LoVo (cell line): ENCODE measurements around the gene SIAH3.

Experiments used
- DNase-seq: peaks from one replicate; pipeline ENCODE4 v3.0.0-alpha.2; 2016; ENCODE audit warnings: low spot score

SIAH3 gene

DNA sequence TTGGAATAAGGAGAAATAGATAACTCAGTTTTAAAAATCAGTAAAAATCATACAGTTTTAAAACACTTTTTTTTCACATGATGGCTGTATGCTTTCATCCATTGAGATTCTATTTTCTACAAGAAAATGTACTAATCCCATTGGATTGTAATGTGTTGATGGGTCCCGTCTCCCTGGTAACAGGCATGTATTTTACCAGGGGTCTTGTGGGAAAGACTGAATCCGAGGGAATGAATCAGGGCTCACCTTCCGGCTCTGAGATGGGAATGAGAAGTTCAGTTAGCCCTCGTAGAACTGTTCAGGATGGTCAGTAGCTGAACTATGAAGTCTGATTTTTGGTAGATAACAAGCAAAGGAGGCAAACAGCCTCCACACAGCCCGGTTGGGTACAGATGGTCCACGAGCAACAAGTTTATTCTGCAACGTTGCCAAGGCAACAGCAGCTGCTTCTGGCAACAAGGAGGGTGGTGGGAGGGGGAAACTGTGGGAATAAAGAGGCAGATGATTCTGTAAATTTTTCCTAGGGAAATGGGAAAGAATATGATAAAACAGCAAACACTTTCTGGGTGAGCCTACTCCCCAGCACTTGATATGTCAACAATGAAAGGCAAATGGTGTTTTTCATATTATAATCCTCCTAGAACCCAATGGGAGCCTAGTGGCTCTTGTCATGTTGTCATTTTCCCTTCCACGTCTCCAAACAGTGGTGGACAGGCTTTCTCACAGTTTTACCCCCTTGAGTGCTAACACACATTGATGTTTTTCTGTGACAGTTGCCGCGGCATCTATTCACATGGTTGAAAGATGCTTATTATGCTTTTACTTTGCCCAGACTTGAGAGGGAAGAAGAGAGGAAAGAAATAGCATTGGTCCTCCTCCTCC is 12.4 kb upstream of the SIAH3 start:
- DNase-seq = no peak

DNA sequence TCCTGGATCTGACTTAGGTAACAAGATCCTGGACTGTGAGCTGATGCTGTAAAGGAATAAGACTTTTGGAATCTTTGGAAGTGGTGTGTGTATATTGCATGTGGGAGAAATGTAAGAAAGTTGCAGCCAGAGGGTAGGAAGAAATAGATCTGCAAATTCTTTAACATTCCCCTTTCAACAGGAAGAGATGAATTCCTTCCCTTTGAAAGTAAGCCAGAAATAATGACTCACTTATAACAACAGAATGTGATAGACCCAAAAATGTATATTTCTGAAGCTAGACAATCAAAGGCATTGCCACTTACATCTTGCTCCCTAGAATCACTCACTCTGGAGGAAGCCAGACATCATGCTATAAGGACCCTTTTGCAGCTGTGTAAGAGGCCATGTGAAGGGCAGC is 9.8 kb upstream of the SIAH3 start:
- no peak for DNase-seq

DNA sequence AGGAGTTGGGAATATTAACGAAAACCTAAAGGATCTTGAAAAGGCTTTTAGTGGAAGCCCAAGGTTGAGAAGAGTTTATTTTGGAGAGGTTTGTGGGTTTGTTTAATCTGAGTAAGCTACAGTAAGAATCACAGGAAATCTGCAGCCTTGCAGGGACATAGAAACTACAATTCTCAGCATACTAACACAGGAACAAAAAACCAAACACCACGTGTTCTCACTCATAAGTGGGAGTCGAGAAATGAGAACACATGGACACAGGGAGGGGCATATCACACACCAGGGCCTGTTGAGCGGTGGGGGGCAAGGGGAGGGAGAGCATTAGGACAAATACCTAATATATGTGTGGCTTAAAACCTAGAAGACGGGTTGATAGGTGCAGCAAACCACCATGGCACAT is 8.7 kb upstream of the SIAH3 start:
- DNase-seq = no peak

DNA sequence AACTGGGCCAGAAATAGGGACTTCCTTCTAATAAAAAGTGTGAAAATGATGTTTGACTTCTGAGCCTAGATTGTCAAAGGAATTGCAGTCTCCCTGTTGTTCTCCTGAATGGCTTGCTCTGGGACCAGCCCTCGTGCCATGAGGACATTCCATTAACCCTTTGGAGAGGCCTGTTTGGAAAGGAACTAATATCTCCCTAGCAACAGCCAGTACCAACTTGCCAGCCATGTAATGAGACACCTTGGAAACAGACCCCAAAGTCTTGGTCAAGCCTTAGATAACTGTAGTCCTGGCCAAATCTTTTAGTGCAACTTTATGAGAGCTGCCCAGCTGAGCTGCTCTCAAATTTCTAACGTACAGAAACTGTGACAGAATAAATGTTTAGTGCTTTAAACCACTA is 8.2 kb upstream of the SIAH3 start:
- no peak for DNase-seq

DNA sequence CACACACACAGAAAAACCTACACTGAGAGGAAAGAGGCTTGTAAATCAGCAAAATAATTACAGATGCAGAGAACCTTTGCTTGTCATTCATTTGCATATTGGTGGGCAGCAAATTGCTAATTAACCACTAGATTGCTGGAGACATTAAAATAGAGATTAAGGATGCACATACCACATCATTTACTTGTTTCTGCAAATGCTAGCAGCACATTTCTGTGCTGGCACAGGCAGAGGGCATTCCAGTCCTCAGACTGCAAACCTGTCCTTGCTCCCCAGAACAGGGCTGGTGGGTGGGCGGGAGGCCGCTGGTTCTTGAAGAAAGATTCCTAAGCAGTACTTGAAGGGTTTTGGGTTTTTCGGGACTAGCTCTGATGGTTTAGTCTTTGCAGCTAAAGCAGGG is 941 bp upstream of the SIAH3 start:
- no peak for DNase-seq

DNA sequence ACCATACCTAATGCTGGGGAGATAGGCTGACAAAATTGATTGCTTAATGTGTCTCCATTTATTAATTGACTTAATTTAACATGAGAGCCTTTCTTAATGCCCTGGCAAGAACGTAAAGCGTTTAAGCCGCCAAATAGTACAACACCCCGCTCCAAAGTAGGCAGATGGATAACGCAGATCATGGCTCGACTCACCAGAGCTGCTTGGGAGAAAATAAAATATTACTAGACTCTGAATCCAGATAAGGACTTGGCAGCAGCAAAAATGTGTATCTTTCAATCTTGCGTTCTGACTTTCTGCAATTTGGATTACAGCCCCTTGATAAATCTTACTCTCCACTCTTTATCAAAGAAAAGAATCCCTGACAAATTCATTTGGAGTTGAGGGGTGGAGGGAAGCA is 403 bp upstream of the SIAH3 start:
- DNase-seq = no peak

DNA sequence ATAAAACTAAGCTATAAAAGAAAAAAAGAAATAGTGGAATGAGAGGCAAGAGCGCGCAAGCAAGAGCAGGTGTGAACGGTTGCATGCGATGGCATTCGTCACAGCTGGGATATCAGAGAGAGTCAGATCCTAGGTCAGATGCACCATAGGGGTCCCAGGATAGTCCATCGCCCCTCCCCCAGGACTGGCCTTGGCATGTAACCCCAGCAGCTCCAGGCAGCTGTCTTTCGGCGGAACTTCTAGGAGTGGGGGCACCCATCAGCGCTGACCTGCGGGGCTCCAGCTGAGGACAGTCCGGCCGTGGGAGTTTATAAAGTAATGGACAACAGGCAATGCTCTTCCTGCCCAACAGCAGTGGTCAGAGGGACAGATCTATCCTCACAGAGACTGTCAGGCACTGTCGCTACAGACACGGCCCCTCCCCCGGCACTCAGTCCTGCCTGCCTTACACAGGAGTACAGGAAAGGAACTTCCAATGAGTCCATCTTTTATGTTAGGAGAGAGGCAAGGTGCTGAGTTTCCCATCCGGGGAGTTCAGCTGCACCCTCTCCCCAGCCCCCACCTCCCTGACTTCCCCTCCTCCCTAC is 1.4 kb downstream of the SIAH3 start:
- no peak for DNase-seq

DNA sequence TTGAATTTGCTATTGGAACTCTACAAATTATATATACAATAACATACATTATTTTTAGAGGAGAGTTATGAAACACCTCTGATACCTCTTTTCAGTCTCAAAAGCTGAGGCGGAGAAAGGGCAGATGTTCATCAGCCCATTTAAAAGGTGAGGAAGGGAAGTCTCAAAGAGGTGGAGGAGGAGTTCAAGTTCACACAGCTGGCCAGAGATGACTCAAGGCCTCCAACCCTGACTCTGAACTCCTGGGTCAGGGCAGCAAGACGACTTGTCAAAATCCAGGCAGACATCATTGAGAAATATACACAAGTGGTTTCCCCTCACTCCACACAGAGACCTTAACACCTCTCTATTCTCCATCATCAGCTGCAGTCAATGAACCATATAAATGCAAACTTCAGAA is 2.1 kb downstream of the SIAH3 start:
- DNase-seq = no peak

DNA sequence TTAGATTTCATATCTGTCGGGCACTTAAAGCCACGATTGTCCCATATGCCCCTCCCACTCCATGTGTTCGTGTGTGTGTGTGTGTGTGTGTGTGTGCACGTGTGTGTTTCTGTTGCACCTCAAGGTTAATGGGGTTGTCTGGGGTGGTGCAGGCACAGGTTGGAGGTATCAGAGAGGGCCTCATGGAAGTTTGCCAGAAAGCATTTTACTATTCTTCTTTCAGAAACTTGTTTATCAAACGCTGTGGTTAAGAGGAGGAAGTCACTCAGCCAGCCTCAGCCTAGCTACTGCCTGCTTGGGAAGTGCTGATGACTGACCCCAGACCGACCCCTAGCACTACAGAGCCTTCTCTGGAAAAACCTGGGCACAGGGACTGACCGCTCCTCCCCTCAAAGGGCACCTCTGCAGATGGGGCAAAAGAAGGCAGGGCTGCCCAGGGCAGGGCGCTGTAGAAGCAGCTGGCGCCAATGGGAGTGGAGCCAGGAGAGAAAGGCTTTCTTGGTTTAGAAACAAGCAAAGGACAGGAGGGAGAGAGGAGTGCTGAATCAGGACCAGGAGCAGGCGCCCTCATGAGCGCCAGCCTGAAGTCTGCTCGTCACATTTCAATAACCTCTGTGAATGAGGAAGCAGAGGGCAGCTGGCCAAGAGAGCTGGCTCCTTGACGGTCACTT is 3.9 kb downstream of the SIAH3 start:
- DNase-seq = no peak

DNA sequence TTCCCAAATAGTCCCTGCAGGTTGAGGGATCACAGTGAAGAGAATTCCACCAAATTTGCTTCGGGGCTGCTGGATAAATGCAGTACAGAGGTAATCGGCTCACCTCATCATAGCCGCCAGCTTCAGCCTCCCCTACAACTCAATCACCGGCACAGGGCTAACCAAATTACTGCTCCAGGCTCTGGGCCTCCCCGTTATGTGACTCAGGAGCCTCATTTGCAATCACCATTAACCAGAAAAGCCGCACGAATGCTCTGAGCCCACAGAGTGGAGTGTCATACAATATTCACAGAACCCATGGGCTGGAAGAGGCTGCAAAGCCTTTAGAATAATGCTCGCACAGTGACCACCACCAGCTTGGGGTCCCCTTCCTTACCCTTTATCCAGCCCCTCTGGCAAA is 4.9 kb downstream of the SIAH3 start:
- no peak for DNase-seq

DNA sequence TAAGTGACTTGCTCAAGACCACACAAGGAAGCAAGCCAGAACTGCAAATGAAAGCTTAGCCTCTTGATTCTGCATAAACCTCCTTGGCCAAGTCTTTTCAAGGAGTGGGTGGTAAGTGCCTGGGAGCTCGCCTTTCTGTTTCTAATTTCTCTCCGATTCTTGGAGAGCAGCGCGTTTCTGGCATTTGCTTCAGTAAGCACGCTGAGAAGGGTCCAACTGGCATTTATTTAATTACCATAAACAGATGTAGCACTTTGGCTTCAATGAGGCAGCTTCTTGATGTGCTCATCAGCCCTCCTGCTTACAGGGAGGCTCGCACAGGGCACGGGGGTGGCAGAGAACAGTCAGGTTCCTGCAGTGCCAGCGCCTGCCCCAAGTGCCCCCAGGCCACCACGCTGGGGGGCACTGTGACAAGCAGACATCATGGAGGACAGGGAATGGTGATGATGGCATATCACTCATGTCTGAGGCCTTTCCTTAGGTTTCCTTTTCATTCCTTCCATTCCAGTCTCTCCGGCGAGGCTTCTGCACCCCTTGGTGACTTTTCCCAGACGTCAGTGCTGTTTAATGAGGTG is 13.3 kb downstream of the SIAH3 start:
- no peak for DNase-seq

DNA sequence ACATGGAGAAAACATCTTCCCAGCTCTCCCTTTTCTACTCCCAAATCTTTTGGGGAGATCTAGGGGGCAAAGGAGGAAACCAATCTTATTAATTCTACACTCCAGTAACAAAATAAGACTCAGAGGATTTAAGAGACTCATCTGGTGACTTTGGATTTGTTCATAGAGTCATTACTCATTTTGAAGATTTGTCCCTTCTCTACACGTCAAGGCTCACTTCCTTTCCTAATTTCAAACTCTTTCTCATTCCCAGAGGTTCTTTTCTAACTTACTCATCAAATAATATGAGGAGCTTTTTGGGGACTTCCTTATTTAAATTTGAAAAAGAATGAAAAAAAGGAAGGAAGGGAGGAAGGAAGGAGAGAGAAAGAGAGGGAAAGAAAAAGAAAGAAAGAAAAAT is 14.4 kb downstream of the SIAH3 start:
- DNase-seq = no peak

DNA sequence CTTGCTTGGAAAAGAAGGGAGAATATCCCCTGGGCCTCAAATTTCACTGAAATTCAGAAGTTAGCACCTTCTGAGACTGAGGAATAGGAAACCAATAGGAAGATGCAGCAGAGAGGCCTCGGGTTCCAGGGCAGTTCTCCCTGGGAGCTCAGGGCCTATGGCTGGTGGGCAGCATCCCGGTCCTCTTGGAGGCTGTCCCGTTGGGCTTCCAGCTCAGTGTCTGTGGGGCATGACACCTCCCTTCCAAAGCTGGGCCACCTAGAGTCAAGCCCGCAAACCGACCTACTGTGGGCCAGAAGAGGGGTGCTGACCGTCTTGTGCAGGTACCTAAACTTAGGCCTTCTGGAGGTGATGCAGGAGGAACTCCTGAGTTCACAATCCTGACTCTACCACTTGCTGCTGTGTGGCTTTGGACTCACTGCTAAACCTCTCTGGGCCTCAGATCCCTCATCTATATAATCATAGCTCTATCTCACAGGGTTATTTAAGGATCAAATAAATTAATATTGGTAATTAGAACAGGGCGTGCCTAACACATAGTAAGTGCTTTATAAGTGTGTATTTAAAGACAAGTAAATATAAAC is 17.1 kb downstream of the SIAH3 start:
- no peak for DNase-seq

DNA sequence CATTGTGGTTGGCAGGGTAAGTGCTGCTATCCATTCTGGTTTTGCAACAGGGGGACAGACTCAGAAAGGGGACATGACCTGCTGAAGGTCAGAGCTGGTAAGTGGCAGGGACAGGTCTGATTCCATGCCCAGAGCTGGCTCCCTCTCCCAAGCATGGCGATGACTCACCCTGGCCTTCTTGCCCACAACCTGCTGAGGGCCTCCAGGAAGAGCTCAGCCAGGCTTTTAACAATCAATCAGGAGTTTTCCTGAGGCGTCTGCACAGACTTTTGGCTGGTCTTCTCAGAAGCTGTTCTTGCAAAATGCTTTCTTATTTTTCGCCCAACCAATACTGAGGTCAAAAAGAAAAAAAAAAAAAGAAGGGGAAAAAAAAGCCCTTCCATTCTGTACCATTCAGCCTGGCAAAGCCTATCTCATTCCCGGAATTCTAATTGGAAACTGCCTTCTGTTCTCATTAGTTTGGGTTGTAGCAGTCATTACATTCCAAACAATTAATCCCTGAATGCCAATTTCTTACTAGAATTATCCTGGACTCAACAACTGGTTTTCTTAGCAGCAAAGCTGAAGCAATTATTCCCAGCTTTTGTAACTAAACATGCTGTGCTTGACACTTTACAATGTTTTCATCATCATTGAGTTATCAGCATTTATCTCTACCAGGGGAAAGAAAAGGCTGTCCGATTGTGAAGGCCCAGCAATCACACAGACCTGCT is 17.7 kb downstream of the SIAH3 start:
- DNase-seq = peak; percentile 23

DNA sequence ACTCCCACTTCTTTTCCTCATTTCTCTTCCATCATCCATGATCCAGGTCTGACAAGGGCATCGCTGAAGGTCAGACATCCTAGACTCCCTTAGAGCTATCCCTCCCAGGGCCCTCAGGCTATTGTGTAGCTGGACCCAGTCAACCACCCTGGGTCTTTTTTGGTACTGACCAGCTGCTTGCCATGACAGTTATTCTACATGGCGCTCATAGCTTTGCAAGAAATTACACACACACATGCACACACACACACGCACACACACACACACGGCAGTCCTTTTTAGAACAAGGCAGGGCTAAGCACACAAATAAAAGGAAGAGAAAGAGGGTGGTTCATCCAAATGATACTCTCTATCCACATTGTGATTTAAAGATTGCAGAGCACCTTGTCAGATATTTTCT is 18.3 kb downstream of the SIAH3 start:
- DNase-seq = no peak

DNA sequence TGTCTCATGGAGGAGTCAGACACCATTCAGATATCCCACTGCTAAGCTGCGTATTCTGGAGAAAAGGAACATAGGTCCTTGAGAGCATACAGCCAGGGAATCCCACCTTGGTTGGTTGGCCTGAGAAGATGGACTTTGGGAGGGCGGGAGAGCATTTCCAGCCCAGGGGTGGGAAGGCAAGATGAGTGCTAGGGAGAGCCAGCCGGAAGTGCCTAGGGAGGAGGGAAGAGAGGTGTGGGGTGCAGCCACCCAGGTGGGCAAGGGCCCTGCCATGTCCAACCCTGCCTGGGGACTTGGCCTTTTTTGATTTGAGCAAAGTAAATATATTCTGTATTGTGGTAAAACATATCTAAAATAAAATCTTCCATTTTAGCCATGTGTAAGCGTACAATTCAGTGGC is 19.7 kb downstream of the SIAH3 start:
- no peak for DNase-seq

DNA sequence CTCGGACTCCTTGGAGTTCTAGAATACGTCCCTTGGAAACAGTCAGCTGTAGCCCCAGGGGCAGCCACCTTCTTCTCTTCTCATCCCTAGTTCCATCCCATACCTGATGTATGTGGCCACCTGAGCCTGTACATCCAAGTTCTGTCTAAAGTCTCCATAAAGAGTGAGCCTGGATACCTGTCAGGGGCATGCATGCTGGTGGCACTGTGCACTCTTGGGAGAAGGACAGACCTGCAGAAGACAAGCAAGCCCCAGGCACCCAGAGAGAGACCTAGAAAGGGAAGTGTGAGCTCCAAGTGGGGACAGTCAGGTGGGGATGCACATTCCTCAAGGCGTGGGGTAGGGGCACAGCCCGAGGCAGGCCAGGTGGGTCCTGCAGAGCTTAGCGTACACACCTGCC is 21.4 kb downstream of the SIAH3 start:
- no peak for DNase-seq

DNA sequence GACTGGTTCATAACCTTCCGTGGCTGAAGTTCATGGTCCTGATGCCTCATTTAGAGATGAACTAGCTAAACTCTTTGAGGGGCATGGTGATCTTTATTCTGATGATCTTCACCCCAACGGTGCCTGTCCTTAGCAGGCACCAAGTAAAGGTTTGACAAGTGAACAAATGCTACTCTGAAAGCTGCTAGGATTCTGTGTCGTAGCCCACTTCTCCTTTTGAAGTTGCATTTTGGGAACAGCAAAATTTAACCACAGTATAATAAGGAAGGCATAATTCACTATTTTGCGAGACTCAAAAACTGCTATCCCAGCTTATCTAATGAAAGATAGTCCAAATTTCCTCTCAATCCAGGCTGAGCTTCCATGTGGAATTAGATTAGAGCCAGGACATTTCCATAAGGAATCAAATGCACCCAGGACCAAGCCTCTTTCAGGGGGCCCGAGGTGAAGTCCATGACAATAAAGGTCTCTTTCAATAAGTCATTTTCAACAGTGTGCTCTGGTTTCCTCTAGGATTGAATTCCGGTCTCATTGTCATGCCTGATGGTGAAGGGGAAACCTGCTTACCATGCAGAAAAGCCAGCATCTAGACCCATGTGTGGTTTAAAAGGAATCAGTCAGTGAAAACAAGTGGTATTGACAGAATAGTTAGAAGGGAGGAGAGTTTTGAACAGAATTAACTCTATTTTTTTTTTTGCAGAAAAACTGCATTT is 23.1 kb downstream of the SIAH3 start:
- no peak for DNase-seq

DNA sequence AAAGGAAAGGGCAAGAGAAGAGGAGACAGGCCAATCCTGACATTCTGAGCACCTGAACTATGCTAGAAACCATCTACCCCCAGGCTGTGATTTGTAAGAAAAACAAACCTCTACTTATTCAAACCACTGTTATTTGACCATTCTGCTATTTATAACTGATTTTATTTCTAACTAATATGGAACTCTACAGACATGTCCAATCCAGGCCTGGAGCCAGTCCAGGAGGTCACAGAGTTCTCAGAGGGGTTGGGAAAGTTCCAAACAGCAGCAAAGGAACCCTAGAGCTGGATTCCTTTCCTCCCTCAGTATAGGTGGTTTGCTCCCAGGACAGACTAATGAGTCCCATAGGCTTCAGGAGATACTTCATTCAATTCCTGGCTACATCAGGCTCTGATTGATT is 24.2 kb downstream of the SIAH3 start:
- DNase-seq = no peak

DNA sequence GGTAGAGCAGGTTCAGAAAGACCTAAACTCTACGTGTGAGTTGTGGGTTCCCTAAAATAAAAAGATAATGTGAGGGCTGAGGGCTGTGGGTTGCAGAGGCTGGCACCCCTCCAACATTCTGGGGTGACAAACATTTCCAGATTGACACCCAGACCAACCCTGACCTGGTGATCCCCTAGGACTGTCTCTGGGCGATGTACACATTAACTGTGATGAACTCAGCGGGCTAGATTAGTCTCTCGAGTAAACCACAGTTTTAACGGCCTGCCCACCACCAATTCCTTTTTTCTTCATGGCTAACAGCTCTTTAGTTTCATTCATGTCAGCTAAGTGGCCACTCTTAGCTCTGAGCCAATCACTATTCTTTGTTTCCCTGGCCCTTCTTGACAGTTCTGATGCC is 24.8 kb downstream of the SIAH3 start:
- no peak for DNase-seq

DNA sequence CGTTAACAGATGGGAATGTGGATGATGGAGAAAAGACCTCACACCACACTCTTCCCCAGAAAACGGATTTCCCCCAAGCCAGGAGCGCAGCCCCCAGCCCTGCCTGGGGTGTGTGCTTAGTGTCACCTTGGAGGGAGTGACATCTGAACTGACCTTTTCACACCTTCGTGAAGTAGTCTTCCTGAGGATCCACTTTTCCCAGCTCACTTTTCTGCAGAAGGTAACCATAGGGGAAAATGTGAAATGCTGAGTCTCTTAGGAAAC is 26.2 kb downstream of the SIAH3 start:
- no peak for DNase-seq

DNA sequence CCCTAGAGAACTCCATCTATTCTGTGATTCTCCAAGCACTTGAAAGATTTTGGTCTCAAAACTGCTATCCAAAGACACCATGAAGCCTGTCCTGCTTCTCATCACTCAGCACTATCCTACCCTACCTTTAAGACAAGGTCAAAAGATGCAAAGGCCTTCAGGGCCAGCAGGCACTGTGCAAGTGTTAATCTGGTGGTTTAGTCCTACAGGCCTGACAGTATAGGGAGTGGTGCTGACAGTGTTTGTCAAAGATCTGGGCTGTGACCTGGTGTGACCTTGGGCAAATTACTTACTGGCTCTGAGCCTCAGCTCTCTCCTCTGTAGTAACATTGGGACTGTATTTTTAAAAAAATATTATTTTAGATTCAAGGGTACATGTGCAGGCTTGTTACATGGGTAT is 28.0 kb downstream of the SIAH3 start:
- no peak for DNase-seq
